Islet of Langerhans (tissue), 1 donor: ENCODE data around the gene RNASE12.
"Not testable (repeated sequence)": the region's sequence is repeated elsewhere in the genome, so short reads cannot be mapped to it uniquely, and the experiment has no call there.

Source experiments
- FAIRE-seq: peaks from one replicate; lab custom pipeline; 2011; peaks lifted over from hg19 to GRCh38; lab: Jason Lieb, UNC

RNASE12 gene

GRCh38 chr14:20578784-20579502 is 12.2 kb downstream of the RNASE12 start:
- no peak for FAIRE-seq

GRCh38 chr14:20578325-20578724 is 12.9 kb downstream of the RNASE12 start:
- FAIRE-seq, result no peak

- FAIRE-seq, result not testable (repeated sequence)
Measured at GRCh38 chr14:20572382-20572990, 18.7 kb downstream of the RNASE12 start.

- FAIRE-seq, result not testable (repeated sequence)
Measured at GRCh38 chr14:20570720-20571119, 20.5 kb downstream of the RNASE12 start.

- not testable (repeated sequence) for FAIRE-seq
Measured at GRCh38 chr14:20569865-20570264, 21.3 kb downstream of the RNASE12 start.

- FAIRE-seq, result no peak
Measured at GRCh38 chr14:20569066-20569465, 22.1 kb downstream of the RNASE12 start.

- no peak for FAIRE-seq
Measured at GRCh38 chr14:20568393-20568792, 22.8 kb downstream of the RNASE12 start.

- FAIRE-seq, result not testable (repeated sequence)
Measured at GRCh38 chr14:20567199-20567598, 24.0 kb downstream of the RNASE12 start.

- FAIRE-seq, result no peak
Measured at GRCh38 chr14:20564501-20564997, 26.6 kb downstream of the RNASE12 start.

- no peak for FAIRE-seq
Measured at GRCh38 chr14:20563971-20564370, 27.2 kb downstream of the RNASE12 start.

GRCh38 chr14:20560961-20561360 is 30.2 kb downstream of the RNASE12 start, which contains the start of gene RNASE9:
RNASE9 (minus strand) TSS chr14:20561047.
- no peak for FAIRE-seq

- FAIRE-seq, result no peak
Measured at GRCh38 chr14:20559461-20559904, 31.7 kb downstream of the RNASE12 start.

- FAIRE-seq, result no peak
Measured at GRCh38 chr14:20557212-20557542, 34.0 kb downstream of the RNASE12 start.

- no peak for FAIRE-seq
Measured at GRCh38 chr14:20556500-20557211, 34.5 kb downstream of the RNASE12 start.

GRCh38 chr14:20555845-20556244 is 35.3 kb downstream of the RNASE12 start:
- no peak for FAIRE-seq

- FAIRE-seq, result no peak
Measured at GRCh38 chr14:20553024-20553423, 38.2 kb downstream of the RNASE12 start.

GRCh38 chr14:20551606-20552005 is 39.6 kb downstream of the RNASE12 start:
- no peak for FAIRE-seq

GRCh38 chr14:20550926-20551325 is 40.2 kb downstream of the RNASE12 start:
- FAIRE-seq, result no peak

GRCh38 chr14:20548414-20549158 is 42.6 kb downstream of the RNASE12 start:
- FAIRE-seq, result no peak

GRCh38 chr14:20546877-20547276 is 44.3 kb downstream of the RNASE12 start:
- FAIRE-seq, result no peak
